Liver (tissue), 3 donors: ENCODE data around the gene ZNF175.

Source experiments
- CTCF ChIP-seq: fragments of 150-350 bp; IDR thresholded peaks from 2 replicates; pipeline ENCODE4 v1.5.1; 2017; ENCODE audit warnings: improper control_type of control experiment, low read depth, low read length; ENCODE audit not compliant: missing input control
- EGR1 ChIP-seq, 2 donors: IDR thresholded peaks; 2 replicates each; pipeline ENCODE4 v1.6.1; 2016 to 2018; ENCODE audit warnings: antibody characterized with exemption in 2 of 2, low read depth in 2 of 2
- GABPA ChIP-seq, 2 donors: IDR thresholded peaks in 1 of 2; conservative IDR thresholded peaks in 1 of 2; 2 replicates each; pipeline ENCODE4 v1.6.1; 2016; ENCODE audit warnings: antibody characterized with exemption in 2 of 2, mild to moderate bottlenecking in 1 of 2, moderate library complexity in 1 of 2
- JUND ChIP-seq, 2 donors: IDR thresholded peaks; 2 replicates each; pipeline ENCODE4 v1.6.1; 2016; ENCODE audit warnings: antibody characterized with exemption in 2 of 2
- MAX ChIP-seq: IDR thresholded peaks from 2 replicates; pipeline ENCODE4 v1.6.1; 2016; ENCODE audit warnings: antibody characterized with exemption
- RAD21 ChIP-seq, 2 donors: IDR thresholded peaks; 2 replicates each; pipeline ENCODE4 v1.6.1; 2016; ENCODE audit warnings: antibody characterized with exemption in 2 of 2, mild to moderate bottlenecking in 2 of 2
- REST ChIP-seq: IDR thresholded peaks from 2 replicates; pipeline ENCODE4 v1.6.1; 2016; ENCODE audit warnings: antibody characterized with exemption, mild to moderate bottlenecking
- SP1 ChIP-seq: IDR thresholded peaks from 2 replicates; pipeline ENCODE4 v1.6.1; 2018; ENCODE audit warnings: antibody characterized with exemption, mild to moderate bottlenecking
- TAF1 ChIP-seq: conservative IDR thresholded peaks from 2 replicates; pipeline ENCODE4 v1.6.1; 2016; ENCODE audit warnings: antibody characterized with exemption, mild to moderate bottlenecking
- YY1 ChIP-seq: IDR thresholded peaks from 2 replicates; pipeline ENCODE4 v1.6.1; 2016; ENCODE audit warnings: antibody characterized with exemption, mild to moderate bottlenecking
- ZBTB33 ChIP-seq: IDR thresholded peaks from 2 replicates; pipeline ENCODE4 v1.6.1; 2016; ENCODE audit warnings: antibody characterized with exemption
- donor health status: healthy.
- donor health status: healthy.

DNA sequence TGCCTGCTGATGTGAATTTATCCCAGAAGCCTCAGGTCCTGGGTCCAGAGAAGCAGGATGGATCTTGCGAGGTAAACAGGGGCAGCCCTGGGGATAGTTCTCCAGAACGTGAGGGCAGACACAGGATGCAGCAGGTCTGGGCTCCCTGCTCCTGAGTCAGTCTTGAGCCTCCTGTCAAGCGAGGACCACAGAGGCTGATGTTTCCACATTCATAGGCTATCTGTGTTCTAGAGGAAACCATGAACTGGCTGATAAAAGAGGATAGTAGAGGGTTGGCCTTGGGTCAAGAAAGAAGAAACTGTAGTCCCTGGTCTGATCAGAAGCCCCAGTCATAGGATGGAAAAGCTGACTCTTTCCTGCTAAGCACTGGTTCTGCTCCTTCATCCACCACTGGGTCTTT is 2.2 kb downstream of the ZNF175 start:
- TF ChIP-seq CTCF, result no peak
- no peak for TF ChIP-seq TAF1
- TF ChIP-seq RAD21 (IDR thresholded peaks at IDR 0.05), result no peak
- TF ChIP-seq SP1, result no peak
- TF ChIP-seq EGR1 (IDR thresholded peaks at IDR 0.05; ENCODE audit: low read depth in 2 of 2), result no peak
- no peak for TF ChIP-seq MAX
- TF ChIP-seq YY1, result no peak
- no peak for TF ChIP-seq GABPA (IDR thresholded peaks at IDR 0.05 in 1 of 2, conservative IDR thresholded peaks at IDR 0.05 in 1 of 2)
- TF ChIP-seq JUND (IDR thresholded peaks at IDR 0.05), result no peak
- TF ChIP-seq ZBTB33, result no peak
- no peak for TF ChIP-seq REST
